Esophagus muscularis mucosa (tissue), 3 donors: ENCODE results near the gene CERS2.

Experiments used
- POLR2AphosphoS5 ChIP-seq, 2 donors: sonication (generic); formaldehyde crosslinking; IDR thresholded peaks; one replicate each; pipeline ENCODE4 v1.6.1; 2017; ENCODE audit warnings: antibody characterized with exemption in 2 of 2
- TF ChIP-seq, protein P1 (sequence below), 3 experiments: fragments of 200-600 bp in 2 of 3; fragments of 450-650 bp in 1 of 3; sonication (generic) in 2 of 3; IDR thresholded peaks; one replicate each; pipeline ENCODE4 v1.5.1; 2017 to 2019; ENCODE audit warnings: antibody characterized with exemption in 3 of 3, mild to moderate bottlenecking in 2 of 3, moderate library complexity in 1 of 3

DNA sequence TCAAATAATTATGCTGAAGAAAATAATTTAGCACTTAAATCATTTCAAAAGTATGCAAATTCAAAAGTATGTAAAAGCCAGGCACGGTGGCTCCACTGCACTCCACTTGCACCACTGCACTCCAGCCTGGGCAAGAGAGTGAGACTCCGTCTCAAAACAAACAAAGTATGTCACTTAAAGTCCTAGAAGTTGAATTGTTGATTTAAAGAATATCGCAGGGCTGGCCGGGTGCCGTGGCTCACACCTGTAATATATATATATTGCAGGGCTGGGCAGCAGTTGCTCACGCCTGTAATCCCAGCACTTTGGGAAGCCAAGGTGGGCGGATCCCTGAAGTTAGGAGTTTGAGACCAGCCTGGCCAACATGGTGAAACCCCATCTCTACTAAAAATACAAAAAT is 57.2 kb downstream of the CERS2 start:
- TF ChIP-seq, protein P1, sequence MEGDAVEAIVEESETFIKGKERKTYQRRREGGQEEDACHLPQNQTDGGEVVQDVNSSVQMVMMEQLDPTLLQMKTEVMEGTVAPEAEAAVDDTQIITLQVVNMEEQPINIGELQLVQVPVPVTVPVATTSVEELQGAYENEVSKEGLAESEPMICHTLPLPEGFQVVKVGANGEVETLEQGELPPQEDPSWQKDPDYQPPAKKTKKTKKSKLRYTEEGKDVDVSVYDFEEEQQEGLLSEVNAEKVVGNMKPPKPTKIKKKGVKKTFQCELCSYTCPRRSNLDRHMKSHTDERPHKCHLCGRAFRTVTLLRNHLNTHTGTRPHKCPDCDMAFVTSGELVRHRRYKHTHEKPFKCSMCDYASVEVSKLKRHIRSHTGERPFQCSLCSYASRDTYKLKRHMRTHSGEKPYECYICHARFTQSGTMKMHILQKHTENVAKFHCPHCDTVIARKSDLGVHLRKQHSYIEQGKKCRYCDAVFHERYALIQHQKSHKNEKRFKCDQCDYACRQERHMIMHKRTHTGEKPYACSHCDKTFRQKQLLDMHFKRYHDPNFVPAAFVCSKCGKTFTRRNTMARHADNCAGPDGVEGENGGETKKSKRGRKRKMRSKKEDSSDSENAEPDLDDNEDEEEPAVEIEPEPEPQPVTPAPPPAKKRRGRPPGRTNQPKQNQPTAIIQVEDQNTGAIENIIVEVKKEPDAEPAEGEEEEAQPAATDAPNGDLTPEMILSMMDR (IDR thresholded peaks at IDR 0.05), result no peak
- TF ChIP-seq POLR2AphosphoS5 (IDR thresholded peaks at IDR 0.05), result no peak
